HepG2 (cell line): ENCODE data around the gene ADGRG6. TPM values are rescaled to one million over a fixed set of nuclear protein-coding genes. Genes with fewer than 3 reads are reported as not detected.

Experiments used
- ATF4 ChIP-seq, 2 experiments: fragments of 450-650 bp in 1 of 2; sonication (generic) in 1 of 2; formaldehyde crosslinking; IDR thresholded peaks; 2 replicates each; pipeline versions ENCODE4 v1.5.0 to v1.8.0; 2020 to 2022; ENCODE audit warnings: mild to moderate bottlenecking in 1 of 2, missing genetic modification reagents in 1 of 2
- FOXJ3 ChIP-seq: sonication (generic); formaldehyde crosslinking; IDR thresholded peaks from 2 replicates; pipeline ENCODE4 v1.4.0; 2020; ENCODE audit warnings: missing genetic modification reagents, mild to moderate bottlenecking, borderline replicate concordance
- HDAC2 ChIP-seq: sonication (generic); formaldehyde crosslinking; IDR thresholded peaks from 2 replicates; pipeline ENCODE4 v1.4.0; 2020; ENCODE audit warnings: missing genetic modification reagents
- MTA1 ChIP-seq: sonication (generic); formaldehyde crosslinking; IDR thresholded peaks from 2 replicates; pipeline ENCODE4 v1.4.0; 2020; ENCODE audit warnings: missing genetic modification reagents, mild to moderate bottlenecking, borderline replicate concordance
- PAX8 ChIP-seq: sonication (generic); formaldehyde crosslinking; IDR thresholded peaks from 2 replicates; pipeline ENCODE4 v1.8.0; 2022; ENCODE audit warnings: mild to moderate bottlenecking, missing genetic modification reagents, borderline replicate concordance
- SP140L ChIP-seq: sonication (generic); formaldehyde crosslinking; IDR thresholded peaks from 2 replicates; pipeline ENCODE4 v1.4.0; 2020; ENCODE audit warnings: missing genetic modification reagents, borderline replicate concordance
- SRSF4 ChIP-seq: fragments of 200-400 bp; formaldehyde crosslinking; IDR thresholded peaks from one replicate; pipeline ENCODE4 v1.6.1; 2018; ENCODE audit warnings: mild to moderate bottlenecking, low read depth, low read length, moderate library complexity; ENCODE audit not compliant: poor library complexity, severe bottlenecking
- USF2 ChIP-seq, 2 experiments: sonication (generic) in 1 of 2; formaldehyde crosslinking in 1 of 2; IDR thresholded peaks; 2 replicates each; pipeline versions ENCODE4 v1.5.1 to v1.6.1; 2011 to 2020; ENCODE audit warnings: borderline replicate concordance in 1 of 2, low read depth in 1 of 2, low read length in 1 of 2, mild to moderate bottlenecking in 1 of 2, missing genetic modification reagents in 1 of 2, moderate library complexity in 1 of 2
- ZNF589 ChIP-seq: sonication (generic); formaldehyde crosslinking; conservative IDR thresholded peaks from 2 replicates; pipeline ENCODE4 v1.8.0; 2022; ENCODE audit warnings: mild to moderate bottlenecking, moderate library complexity, missing genetic modification reagents
- ZNF672 ChIP-seq: sonication (generic); formaldehyde crosslinking; IDR thresholded peaks from 2 replicates; pipeline ENCODE4 v1.8.1; 2022; ENCODE audit warnings: missing genetic modification reagents
- ZNF75D ChIP-seq: sonication (generic); formaldehyde crosslinking; IDR thresholded peaks from 2 replicates; pipeline ENCODE4 v1.8.1; 2023; ENCODE audit warnings: missing genetic modification reagents, mild to moderate bottlenecking, borderline replicate concordance
- polyA plus RNA-seq, 8 experiments: library from polyadenylated mRNA; depleted of rRNA in 3 of 8; stranded (reverse) in 7 of 8; unstranded in 1 of 8; fragments of >200 nt; fragmentation: Illumina TruSeq in 4 of 8; extraction: Trizol in 4 of 8; gene quantifications; 2 replicates each; pipeline versions ENCODE4 v1.2.1 to v1.2.3, GENCODE V29; 2011 to 2016; ENCODE audit warnings: low read depth in 4 of 8, missing spikeins in 1 of 8, mixed read lengths in 1 of 8; ENCODE audit not compliant: insufficient read depth in 1 of 8
- total RNA-seq, 5 experiments: library from RNA; depleted of rRNA; stranded (reverse); fragments of >200 nt; fragmentation: Illumina TruSeq; extraction: Trizol; gene quantifications; 2 replicates each; pipeline ENCODE4 v1.2.3, GENCODE V29; 2016; ENCODE audit warnings: low read depth in 1 of 5
- TF ChIP-seq, protein P1 (sequence below): sonication (generic); formaldehyde crosslinking; IDR thresholded peaks from 2 replicates; pipeline ENCODE4 v1.5.0; 2020; ENCODE audit warnings: mild to moderate bottlenecking, missing genetic modification reagents, borderline replicate concordance
- TF ChIP-seq, protein P2 (sequence below): sonication (generic); formaldehyde crosslinking; IDR thresholded peaks from 2 replicates; pipeline ENCODE4 v1.5.1; 2020; ENCODE audit warnings: mild to moderate bottlenecking, moderate library complexity, missing genetic modification reagents

Gene ADGRG6
- total and polyA plus RNA-seq, 2 of the 13 experiments (the other 11 are each of a cell fraction or from before 2014, with no cell fraction given): 129 to 249 TPM

DNA sequence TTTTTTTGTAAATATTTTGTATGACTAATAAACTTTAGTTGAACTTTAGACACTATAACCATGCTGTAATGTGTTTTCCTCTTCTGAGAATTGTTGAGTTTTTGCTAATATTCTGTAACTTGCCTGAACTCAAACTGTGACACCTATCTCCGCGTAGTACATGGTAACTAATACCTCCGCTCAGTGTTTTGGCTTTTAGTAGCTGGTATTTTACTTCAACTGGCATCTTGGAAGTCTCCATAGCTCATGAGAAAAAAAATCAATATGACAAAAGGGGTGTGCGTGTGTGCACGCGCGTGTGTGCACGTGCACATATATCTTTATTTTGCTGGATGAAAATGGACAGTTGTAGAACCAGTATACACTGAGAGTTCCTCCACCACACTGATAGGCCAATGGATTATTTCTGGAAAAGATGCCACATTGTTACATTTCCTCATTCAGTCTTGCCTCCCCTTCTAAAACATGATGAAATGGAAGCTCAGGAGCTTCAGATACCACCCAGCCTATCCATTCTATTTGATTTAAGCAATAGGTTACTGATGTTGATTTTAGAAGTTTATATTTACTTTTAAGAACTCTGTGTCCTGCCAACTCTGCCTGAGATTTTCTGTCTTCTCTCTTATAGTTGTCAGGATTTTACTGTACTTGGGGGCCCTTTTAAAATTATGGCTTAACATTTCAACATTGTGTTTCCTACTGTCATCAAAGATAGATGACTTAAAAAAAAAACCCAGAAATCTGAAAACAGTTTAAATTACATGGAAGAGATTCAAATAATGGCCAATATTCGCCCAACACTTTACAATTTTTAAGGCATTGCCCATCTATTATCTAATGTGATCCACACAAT lies 16.3 kb upstream of the ADGRG6 start (continued):
- TF ChIP-seq, protein P1, sequence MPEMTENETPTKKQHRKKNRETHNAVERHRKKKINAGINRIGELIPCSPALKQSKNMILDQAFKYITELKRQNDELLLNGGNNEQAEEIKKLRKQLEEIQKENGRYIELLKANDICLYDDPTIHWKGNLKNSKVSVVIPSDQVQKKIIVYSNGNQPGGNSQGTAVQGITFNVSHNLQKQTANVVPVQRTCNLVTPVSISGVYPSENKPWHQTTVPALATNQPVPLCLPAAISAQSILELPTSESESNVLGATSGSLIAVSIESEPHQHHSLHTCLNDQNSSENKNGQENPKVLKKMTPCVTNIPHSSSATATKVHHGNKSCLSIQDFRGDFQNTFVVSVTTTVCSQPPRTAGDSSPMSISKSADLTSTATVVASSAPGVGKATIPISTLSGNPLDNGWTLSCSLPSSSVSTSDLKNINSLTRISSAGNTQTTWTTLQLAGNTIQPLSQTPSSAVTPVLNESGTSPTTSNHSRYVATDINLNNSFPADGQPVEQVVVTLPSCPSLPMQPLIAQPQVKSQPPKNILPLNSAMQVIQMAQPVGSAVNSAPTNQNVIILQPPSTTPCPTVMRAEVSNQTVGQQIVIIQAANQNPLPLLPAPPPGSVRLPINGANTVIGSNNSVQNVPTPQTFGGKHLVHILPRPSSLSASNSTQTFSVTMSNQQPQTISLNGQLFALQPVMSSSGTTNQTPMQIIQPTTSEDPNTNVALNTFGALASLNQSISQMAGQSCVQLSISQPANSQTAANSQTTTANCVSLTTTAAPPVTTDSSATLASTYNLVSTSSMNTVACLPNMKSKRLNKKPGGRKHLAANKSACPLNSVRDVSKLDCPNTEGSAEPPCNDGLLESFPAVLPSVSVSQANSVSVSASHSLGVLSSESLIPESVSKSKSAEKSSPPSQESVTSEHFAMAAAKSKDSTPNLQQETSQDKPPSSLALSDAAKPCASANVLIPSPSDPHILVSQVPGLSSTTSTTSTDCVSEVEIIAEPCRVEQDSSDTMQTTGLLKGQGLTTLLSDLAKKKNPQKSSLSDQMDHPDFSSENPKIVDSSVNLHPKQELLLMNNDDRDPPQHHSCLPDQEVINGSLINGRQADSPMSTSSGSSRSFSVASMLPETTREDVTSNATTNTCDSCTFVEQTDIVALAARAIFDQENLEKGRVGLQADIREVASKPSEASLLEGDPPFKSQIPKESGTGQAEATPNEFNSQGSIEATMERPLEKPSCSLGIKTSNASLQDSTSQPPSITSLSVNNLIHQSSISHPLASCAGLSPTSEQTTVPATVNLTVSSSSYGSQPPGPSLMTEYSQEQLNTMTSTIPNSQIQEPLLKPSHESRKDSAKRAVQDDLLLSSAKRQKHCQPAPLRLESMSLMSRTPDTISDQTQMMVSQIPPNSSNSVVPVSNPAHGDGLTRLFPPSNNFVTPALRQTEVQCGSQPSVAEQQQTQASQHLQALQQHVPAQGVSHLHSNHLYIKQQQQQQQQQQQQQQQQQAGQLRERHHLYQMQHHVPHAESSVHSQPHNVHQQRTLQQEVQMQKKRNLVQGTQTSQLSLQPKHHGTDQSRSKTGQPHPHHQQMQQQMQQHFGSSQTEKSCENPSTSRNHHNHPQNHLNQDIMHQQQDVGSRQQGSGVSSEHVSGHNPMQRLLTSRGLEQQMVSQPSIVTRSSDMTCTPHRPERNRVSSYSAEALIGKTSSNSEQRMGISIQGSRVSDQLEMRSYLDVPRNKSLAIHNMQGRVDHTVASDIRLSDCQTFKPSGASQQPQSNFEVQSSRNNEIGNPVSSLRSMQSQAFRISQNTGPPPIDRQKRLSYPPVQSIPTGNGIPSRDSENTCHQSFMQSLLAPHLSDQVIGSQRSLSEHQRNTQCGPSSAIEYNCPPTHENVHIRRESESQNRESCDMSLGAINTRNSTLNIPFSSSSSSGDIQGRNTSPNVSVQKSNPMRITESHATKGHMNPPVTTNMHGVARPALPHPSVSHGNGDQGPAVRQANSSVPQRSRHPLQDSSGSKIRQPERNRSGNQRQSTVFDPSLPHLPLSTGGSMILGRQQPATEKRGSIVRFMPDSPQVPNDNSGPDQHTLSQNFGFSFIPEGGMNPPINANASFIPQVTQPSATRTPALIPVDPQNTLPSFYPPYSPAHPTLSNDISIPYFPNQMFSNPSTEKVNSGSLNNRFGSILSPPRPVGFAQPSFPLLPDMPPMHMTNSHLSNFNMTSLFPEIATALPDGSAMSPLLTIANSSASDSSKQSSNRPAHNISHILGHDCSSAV (CRISPR knock-in tag): no peak
- no peak for TF ChIP-seq SRSF4
- no peak for TF ChIP-seq SP140L
- TF ChIP-seq ZNF589 (CRISPR knock-in tag): no peak
- no peak for TF ChIP-seq MTA1 (CRISPR knock-in tag)
- peak; percentile 86 for TF ChIP-seq FOXJ3
- no peak for TF ChIP-seq ZNF672 (CRISPR knock-in tag)
- no peak for TF ChIP-seq ZNF75D (CRISPR knock-in tag)
- TF ChIP-seq PAX8 (CRISPR knock-in tag): no peak
- TF ChIP-seq ATF4 (CRISPR knock-in tag; IDR thresholded peaks at IDR 0.05): peak in 1 of 2 experiments; percentile 95; a peak in 2 of 4 replicates
- peak; percentile 71 for TF ChIP-seq HDAC2 (CRISPR knock-in tag)
- TF ChIP-seq, protein P2, sequence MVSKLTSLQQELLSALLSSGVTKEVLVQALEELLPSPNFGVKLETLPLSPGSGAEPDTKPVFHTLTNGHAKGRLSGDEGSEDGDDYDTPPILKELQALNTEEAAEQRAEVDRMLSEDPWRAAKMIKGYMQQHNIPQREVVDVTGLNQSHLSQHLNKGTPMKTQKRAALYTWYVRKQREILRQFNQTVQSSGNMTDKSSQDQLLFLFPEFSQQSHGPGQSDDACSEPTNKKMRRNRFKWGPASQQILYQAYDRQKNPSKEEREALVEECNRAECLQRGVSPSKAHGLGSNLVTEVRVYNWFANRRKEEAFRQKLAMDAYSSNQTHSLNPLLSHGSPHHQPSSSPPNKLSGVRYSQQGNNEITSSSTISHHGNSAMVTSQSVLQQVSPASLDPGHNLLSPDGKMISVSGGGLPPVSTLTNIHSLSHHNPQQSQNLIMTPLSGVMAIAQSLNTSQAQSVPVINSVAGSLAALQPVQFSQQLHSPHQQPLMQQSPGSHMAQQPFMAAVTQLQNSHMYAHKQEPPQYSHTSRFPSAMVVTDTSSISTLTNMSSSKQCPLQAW: peak; percentile 52; the same call in 1 of the 2 replicates
- no peak for TF ChIP-seq USF2 (IDR thresholded peaks at IDR 0.05; ENCODE audit: low read depth, low read length)
- TF ChIP-seq USF2 (CRISPR knock-in tag; IDR thresholded peaks at IDR 0.05; ENCODE audit: borderline replicate concordance): no peak
